Testis (tissue), 2 donors: ENCODE results near the gene GAB3.

ENCODE experiments used
- POLR2A ChIP-seq: fragments of 450-650 bp; IDR thresholded peaks from one replicate; pipeline ENCODE4 v1.6.1; 2017; ENCODE audit warnings: antibody characterized with exemption, mild to moderate bottlenecking, moderate library complexity
- TF ChIP-seq, protein P1 (sequence below), 3 experiments: fragments of 450-650 bp in 2 of 3; fragments of 200-600 bp in 1 of 3; sonication (generic) in 1 of 3; IDR thresholded peaks; one replicate each; pipeline ENCODE4 v1.5.1; 2016 to 2019; ENCODE audit warnings: antibody characterized with exemption in 3 of 3, mild to moderate bottlenecking in 2 of 3, moderate library complexity in 1 of 3

- TF ChIP-seq, protein P1, sequence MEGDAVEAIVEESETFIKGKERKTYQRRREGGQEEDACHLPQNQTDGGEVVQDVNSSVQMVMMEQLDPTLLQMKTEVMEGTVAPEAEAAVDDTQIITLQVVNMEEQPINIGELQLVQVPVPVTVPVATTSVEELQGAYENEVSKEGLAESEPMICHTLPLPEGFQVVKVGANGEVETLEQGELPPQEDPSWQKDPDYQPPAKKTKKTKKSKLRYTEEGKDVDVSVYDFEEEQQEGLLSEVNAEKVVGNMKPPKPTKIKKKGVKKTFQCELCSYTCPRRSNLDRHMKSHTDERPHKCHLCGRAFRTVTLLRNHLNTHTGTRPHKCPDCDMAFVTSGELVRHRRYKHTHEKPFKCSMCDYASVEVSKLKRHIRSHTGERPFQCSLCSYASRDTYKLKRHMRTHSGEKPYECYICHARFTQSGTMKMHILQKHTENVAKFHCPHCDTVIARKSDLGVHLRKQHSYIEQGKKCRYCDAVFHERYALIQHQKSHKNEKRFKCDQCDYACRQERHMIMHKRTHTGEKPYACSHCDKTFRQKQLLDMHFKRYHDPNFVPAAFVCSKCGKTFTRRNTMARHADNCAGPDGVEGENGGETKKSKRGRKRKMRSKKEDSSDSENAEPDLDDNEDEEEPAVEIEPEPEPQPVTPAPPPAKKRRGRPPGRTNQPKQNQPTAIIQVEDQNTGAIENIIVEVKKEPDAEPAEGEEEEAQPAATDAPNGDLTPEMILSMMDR (IDR thresholded peaks at IDR 0.05): no peak
- no peak for TF ChIP-seq POLR2A
These were observed 23.0 kb downstream of the GAB3 start for GRCh38 chrX:154727871-154728270.
